HG03469 (cell line): Measurements from ENCODE around the gene MBD3L4.
"Not testable (repeated sequence)": the region's sequence is repeated elsewhere in the genome, so short reads cannot be mapped to it uniquely, and the experiment has no call there.

Experiments
- ATAC-seq: cut with Tn5 transposase; IDR thresholded peaks from one replicate; pipeline ENCODE4 v1.9.1; 2021; ENCODE audit warnings: mild to moderate bottlenecking, moderate library complexity, moderate number of reproducible peaks; ENCODE audit not compliant: unreplicated experiment

The MBD3L4 gene

DNA sequence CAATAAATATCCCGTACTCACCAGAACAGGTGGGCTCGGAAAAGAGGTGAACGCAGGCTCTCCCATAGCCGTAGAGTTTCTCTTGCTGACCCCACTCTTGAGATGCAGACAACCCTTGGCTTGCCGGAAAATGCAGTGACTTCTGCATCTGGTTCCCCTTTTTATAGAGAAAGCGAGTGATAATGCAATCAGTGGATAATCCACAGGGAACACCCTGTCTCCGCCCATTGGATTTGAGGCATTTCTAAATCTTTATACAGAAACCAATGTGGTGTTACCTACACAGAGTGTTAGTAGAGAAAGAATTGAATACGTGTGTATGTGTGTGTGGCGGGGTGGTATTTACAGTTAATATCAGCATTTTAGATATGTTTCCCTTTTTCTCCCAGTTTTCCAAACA, at the start of gene MBD3L4:
TSS of gene MBD3L4 (minus strand) at position 101 of the 400 bp plus-strand sequence. CDS start at position 66, 35 bp downstream.
- not testable (repeated sequence) for ATAC-seq

DNA sequence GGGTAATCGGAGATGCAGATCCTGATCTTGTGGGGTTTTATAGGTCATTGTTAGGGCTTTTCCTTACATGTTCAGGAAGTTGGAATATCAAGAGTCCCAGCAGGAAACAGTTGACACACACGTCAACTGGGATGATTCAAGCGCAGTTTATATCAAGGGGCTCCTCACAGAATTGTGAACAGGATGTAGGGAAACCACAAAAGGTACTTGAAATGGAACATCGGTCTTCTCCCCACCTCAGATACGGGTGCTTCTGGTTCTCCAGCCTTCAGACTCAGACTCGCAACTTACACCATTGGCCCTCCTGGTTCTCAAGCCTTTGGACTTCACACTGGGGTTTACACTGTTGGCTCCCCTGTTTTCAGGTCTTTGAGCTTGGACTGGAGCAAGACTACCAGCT, 49.0 kb upstream of the MBD3L4 start:
- no peak for ATAC-seq

DNA sequence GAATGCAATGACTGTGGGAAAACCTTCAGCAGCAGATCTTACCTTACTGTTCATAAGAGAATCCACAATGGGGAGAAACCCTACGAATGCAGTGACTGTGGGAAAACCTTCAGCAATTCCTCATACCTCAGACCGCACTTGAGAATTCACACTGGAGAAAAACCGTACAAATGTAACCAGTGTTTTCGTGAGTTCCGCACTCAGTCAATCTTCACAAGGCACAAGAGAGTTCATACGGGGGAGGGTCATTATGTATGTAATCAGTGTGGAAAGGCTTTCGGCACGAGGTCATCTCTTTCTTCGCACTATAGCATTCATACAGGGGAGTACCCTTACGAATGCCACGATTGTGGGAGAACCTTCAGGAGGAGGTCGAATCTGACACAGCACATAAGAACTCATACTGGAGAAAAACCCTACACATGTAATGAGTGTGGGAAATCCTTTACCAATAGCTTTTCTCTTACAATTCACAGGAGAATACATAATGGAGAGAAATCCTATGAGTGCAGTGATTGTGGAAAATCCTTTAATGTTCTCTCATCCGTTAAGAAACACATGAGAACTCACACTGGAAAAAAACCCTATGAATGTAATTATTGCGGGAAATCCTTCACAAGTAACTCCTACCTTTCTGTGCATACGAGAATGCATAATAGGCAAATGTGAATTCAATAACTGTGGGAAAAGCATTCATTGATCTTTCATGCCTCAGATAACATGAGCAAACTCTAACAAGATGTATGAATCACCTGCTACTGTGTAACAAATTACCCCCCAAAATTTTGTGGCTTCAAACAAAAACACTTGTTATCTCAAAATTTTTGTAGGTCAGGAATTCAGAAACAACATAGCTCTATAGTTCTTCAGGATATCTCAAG, 43.3 kb upstream of the MBD3L4 start:
- no peak for ATAC-seq

DNA sequence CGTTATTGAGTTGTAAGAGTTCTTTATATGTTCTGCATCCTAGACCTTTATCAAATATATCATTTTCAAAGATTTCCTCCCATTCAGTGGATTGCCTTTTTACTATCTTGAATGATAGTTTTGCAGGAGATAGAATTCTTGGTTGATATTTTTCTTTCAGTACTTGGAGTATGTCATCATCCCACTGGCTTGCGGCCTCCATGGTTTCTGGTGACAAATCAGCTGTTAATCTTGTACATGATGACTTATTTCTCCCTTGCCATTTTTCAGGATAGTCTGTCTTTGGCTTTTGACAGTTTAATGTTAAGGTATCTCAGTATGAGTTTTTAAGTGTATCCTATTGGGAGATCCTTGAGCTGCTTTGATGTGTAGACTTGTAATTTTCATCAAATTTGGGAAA, 38.0 kb upstream of the MBD3L4 start:
- ATAC-seq, result no peak

DNA sequence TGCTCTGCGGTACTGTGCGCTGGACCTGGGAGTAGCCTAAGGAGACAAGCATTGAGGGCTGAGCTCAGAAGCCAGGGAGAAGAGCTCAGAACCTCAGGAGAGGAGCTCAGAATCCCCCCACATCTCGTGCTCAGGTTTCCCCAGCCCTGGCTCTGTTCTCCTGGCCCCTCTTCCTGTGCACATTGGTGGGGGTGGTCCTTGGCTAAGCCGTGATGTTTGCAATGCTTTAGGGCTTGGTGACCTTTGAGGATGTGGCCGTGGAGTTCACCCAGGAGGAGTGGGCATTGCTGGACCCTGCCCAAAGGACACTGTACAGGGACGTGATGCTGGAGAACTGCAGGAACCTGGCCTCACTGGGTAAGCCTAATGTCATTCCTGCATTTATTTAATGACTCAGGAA, 36.2 kb upstream of the MBD3L4 start:
- ATAC-seq, result no peak

DNA sequence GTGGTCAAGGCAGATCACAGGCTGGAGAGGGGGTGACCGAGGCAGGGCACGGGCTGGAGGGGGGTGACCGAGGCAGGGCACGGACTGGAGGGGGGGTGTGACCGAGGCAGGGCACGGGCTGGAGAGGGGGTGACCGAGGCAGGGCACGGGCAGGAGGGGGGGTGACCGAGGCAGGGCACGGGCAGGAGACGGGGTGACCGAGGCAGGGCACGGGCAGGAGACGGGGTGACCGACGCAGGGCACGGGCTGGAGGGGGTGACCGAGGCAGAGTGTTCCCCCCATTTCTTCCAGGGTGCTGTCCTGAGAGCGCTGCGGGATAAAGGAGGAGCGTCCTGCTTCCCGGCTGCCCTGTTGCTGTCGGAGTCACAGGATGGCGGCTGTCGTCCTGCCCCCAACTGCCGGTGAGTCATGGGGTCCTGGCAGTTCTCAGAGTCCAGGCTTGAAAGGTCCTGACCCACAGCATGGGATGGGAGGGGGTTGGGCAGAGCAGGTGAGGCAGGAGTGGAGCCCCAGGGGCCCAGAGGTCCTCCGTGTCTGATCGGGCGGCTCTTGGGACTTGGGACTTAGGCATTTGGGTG, 34.8 kb upstream of the MBD3L4 start:
- ATAC-seq, result no peak

DNA sequence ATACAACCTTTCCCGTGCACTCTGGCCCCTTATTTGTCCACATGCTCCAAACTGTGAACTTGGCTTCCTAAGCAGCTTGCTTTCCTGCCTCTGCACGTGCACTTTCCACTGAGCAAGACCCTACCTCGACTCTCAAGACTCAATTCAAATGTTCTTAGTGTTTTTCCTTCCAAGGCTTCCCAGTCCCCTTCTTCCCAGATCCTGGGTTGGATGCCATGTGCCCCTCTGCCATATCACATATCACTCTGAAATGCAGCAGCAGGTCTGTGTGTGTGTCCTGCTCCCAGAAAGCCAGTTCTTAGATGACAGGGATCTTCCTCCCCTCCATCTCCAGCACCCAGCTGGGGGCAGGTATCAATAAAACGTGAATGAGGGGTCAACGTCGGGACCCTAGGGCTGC, 32.6 kb upstream of the MBD3L4 start:
- ATAC-seq, result no peak

DNA sequence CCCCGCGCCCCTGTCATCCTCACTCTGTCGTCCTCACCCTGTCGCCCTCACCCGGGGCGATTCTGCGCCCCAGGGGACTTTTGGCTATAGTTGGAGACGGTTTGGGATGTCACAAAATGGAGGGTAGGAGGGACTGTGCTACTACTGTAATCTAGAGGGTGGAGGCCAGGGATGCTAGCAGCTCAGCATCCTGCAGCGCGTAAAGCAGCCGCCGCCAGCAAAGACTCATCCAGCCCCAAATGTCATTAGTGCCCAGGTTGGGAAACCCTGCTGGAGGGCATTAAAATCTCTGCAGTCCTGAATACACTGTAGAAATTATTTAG, 29.9 kb upstream of the MBD3L4 start:
- ATAC-seq, result no peak

DNA sequence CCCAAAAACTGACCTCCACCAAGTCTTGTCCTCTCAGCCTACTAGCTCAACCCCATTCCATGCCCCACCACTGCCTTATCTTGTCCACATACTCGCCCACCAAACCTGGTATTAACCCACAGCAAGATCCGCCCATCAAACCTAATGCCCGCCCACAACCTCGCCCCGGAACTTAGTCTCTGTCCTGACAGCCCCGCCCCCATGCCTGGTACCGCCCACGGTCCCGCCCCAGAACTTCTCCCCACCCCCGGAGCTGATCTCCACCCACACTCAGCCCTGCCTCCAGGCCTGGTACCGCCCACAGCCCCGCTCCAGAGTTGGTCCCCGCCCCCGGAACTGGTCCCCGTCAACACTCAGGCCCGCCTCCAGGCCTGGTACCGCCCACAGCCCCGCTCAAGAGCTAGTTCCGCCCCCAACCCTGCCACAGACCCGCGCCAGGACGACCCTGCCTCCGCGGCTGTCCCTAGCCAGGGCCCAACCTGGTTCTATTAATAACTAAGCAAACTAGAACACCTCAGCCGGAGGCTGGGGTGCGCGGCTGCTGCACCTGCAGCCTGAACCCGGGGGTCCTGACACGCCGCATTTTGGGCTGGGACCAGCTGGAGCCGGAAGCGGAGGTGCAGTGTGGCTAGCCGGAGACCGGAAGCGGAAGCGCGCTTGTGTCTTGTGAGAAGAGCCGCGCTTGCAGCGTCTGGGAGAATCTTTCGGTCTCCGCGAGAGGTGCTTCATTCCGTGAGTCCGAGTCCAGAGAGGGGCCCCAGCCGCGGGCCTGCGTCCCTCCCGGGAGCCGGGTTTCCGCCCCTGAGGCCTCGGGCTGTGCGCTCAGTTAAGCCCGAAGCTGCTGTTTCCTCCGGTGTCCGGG, 29.3 kb upstream of the MBD3L4 start, which contains the start of gene ZNF557:
TSS of gene ZNF557 (plus strand) at position 662 of the 862 bp plus-strand sequence. CDS start 5,372 bp downstream, outside the sequence.
- ATAC-seq, result peak; percentile 55

DNA sequence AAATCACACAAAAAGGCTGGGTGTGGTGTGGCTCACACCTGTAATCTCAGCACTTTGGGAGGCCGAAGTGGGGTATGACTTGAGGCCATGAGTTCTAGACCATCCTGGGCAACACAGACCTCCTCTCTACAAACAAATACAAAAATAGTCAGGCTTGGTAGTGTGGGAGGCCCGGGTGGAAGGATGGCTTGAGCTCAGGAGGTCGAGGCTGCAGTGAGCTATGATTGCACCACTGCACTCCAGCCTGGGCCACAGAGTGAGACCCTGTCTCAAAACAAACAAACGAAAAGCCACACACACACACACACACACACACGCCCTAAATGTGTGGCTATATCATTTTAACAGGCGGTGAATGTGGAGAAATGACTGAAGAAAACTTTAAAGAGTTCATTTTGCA, 28.6 kb upstream of the MBD3L4 start:
- ATAC-seq, result no peak

DNA sequence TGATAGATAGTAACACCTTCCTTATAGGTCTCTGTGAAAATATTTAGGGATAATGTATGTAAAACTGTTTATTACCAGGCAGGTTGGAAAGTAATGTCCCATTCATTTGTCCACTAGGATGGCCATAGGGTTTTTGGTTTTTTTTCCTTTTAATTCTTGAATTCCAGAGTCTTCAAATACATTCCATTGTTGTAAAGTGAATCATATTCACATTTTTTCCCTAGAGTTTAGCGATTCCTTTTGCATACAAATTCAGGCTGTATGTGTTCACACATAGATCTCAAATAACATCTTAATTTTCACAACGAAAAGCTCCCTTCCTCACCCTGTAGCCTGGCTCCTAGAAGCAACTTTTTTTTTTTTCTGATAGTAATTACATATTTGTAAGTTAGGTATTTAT, 27.7 kb upstream of the MBD3L4 start:
- ATAC-seq, result no peak

DNA sequence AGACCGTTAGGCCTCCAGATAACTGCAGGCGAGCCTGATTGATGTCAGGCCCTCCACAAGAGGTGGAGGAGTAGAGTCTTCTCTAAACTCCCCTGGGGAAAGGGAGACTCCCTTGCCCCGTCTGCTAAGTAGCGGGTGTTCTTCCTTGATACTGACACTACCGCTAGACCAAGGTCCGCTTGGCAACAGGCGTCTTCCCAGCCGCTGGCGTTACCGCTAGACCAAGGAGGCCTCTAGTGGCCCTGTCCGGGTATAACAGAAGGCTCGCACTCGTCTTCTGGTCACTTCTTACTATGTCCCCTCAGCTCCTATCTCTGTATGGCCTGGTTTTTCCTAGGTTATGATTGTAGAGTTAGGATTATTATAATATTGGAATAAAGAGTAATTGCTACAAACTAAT, 27.1 kb upstream of the MBD3L4 start:
- not testable (repeated sequence) for ATAC-seq

DNA sequence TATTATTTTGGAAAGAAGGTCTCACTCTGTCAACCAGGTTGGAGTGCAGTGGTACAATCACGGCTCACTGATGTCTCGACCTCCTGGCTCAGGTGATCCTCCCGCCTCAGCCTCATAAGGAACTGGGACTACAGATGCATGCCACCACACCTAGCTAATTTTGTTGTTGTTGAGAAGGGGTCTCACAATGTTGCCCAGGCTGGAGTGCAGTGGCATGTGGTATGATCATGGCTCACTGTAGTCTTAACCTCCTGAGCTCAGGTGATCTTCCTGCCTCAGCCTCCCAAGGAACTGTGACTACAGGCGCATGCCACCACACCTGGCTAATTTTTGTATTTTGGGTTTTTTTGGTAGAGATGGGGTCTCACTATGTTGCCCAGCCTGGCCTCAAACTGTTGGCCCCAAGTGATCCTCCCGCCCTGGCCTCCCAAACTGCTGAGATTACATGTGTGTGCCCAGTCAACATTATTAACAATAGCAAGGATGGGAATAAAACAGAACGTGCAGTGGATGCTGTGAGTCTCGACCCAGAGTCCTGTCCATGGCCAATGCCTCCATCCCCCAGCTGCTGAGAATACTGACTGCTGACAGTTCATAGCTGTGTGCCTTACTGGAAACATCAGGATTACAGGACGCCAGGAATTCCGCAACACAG, 23.9 kb upstream of the MBD3L4 start:
- ATAC-seq, result no peak

DNA sequence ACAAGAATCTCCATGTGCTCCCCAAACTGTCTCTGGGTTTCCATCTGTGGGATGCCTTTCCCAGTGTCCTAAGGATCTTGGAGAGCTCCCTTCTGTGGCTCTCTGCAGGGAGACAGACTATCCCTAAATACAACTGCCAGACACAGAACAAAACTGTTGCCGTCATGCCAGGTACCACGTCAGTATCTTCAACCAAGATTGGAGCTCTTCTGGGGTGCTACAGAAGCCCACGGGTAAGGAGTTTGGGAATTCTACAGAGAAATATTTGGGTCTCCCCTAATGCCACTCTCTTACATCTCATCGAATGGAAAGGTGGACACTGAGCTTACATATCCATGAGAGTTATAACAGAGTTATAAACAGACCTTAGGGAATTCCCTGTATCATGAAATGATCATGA, 23.4 kb upstream of the MBD3L4 start:
- ATAC-seq, result no peak

DNA sequence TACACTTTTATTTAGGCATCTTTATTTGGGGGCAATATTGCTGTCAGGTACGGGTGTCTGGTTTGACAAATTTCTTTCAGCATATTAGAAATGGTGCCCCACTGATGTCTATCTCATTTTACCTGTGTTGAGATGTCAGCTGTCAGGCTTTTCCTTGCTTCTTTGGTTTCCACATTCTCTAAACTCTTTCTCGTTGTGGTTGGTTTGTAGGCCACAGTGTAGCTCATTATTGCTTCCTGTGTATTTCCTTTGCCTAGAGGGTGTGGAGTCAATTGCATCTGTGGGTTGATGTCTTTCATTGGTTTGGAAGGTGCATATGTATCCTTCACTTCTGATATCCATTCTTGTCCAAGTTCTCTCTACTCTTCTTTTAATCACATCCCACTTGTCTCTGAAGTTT, 20.0 kb upstream of the MBD3L4 start:
- ATAC-seq, result not testable (repeated sequence)

DNA sequence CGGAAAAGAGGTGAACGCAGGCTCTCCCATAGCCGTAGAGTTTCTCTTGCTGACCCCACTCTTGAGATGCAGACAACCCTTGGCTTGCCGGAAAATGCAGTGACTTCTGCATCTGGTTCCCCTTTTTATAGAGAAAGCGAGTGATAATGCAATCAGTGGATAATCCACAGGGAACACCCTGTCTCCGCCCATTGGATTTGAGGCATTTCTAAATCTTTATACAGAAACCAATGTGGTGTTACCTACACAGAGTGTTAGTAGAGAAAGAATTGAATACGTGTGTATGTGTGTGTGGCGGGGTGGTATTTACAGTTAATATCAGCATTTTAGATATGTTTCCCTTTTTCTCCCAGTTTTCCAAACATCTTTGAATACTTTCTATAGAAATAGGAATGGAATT, 18.6 kb upstream of the MBD3L4 start, which contains the start of gene MBD3L3:
TSS of gene MBD3L3 (minus strand) at position 101 of the 400 bp plus-strand sequence. CDS start at position 30, 71 bp downstream.
- not testable (repeated sequence) for ATAC-seq

DNA sequence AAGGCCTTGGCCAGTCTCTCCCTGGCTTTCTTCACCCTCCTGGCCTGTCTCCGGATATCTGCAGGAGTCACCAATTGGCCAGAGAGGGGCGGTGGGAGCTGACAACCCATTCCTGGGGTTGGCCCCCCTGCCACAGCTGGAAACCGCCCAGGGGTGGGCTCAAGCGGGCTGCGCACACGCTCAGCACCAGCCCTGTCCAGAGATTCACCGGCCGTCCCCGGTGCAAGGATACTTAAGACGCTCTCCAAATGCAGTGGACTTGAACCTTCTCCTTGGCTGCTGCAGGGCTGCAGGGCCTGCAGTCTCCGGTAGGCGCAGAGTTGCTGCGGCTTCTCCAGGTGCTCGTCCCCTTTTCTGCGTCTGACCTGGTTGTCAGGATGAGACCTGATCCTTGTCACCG, 16.4 kb upstream of the MBD3L4 start:
- ATAC-seq, result not testable (repeated sequence)

DNA sequence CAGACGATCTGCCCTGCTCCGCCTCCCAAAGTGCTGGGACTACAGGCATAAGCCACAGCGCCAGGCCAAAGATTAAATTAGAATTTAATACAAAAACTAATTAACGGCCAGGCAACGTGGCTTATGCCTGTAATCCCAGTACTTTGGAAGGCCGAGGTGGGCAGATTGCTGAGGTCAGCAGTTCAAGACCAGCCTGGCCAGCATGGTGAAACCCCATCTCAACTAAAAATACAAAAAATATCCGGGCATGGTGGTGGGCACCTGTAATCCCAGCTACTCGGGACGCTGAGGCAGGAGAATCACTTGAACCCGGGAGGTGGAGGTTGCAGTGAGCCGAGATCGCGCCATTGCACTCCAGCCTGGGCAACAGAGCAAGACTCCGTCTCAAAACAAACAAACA, 15.7 kb upstream of the MBD3L4 start:
- ATAC-seq, result not testable (repeated sequence)

DNA sequence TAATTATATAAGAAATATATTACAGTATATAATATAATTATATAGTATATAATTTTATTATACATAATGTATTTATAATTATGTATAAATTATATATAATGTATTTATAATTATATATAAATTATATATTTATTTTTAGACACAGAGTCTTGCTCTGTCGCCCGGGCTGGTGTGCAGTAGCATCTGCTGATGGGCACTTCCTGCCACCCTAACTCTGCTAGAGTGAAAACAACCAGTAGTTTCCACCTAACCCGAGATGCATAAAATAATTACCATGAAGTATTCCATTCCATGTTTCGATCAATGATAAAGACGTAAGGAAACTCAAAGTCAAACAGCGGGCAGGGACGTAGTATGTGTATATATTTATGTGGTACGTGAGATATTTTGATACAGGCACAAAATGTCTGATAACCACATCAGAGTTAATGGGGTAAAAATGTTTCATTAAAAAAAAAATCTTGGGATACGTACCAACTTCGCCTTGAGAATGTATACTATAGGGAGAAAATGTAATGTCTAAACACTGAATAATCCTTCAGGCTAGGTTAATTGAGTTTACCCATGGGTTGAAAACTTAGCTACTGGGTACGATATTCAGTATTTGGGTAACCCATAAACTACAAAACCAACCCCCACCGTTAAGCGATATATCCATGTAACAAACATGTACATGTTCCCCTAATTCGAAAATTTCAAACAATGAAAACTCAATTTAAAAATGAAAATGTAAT, 14.8 kb upstream of the MBD3L4 start:
- not testable (repeated sequence) for ATAC-seq

DNA sequence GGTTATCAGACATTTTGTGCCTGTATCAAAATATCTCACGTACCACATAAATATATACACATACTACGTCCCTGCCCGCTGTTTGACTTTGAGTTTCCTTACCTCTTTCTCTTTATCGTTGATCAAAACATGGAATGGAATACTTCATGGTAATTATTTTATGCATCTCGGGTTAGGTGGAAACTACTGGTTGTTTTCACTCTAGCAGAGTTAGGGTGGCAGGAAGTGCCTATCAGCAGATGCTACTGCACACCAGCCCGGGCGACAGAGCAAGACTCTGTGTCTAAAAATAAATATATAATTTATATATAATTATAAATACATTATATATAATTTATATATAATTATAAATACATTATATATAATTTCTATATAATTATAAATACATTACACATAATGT, 12.9 kb upstream of the MBD3L4 start:
- not testable (repeated sequence) for ATAC-seq
